K562 (cell line): ENCODE results near the gene SSR2. TPM values are rescaled to one million over a fixed set of nuclear protein-coding genes. Genes with fewer than 3 reads are reported as not detected.

Source experiments
- CTBP1 ChIP-seq: fragments of 450-650 bp; IDR thresholded peaks from 2 replicates; pipeline ENCODE4 v1.6.1; 2016; ENCODE audit warnings: borderline replicate concordance
- DACH1 ChIP-seq: fragments of 450-650 bp; IDR thresholded peaks from 2 replicates; pipeline ENCODE4 v1.6.1; 2018; ENCODE audit not compliant: partially characterized antibody
- EHMT2 ChIP-seq: fragments of 450-650 bp; IDR thresholded peaks from 2 replicates; pipeline ENCODE4 v1.6.1; 2018; ENCODE audit warnings: antibody characterized with exemption
- FOXK1 ChIP-seq: sonication (generic); formaldehyde crosslinking; IDR thresholded peaks from 2 replicates; pipeline ENCODE4 v1.8.0; 2022; ENCODE audit warnings: missing genetic modification reagents, mild to moderate bottlenecking, borderline replicate concordance
- NFE2 ChIP-seq: IDR thresholded peaks from 2 replicates; pipeline ENCODE4 v1.6.1; 2014; ENCODE audit warnings: antibody characterized with exemption, low read depth
- NFYB ChIP-seq: IDR thresholded peaks from 2 replicates; pipeline ENCODE4 v1.6.1; 2011; ENCODE audit warnings: mild to moderate bottlenecking, moderate library complexity; ENCODE audit not compliant: insufficient read length; ENCODE audit errors: extremely low read depth
- PCBP1 ChIP-seq: fragments of 200-400 bp; formaldehyde crosslinking; IDR thresholded peaks from 2 replicates; pipeline ENCODE4 v1.6.1; 2018; ENCODE audit warnings: mild to moderate bottlenecking, low read depth, low read length; ENCODE audit not compliant: poor library complexity, severe bottlenecking
- POLR2A ChIP-seq: fragments of 450-650 bp; conservative IDR thresholded peaks from 2 replicates; pipeline ENCODE4 v1.6.1; 2016
- PRPF4 ChIP-seq: fragments of 200-400 bp; formaldehyde crosslinking; IDR thresholded peaks from one replicate; pipeline ENCODE4 v1.6.1; 2017; ENCODE audit warnings: low read length, low read depth, mild to moderate bottlenecking; ENCODE audit not compliant: insufficient read depth, poor library complexity, severe bottlenecking
- SFPQ ChIP-seq: fragments of 200-400 bp; formaldehyde crosslinking; IDR thresholded peaks from 2 replicates; pipeline ENCODE4 v1.6.1; 2017; ENCODE audit warnings: mild to moderate bottlenecking, low read depth, low read length, moderate library complexity
- TARDBP ChIP-seq: fragments of 450-650 bp; IDR thresholded peaks from 2 replicates; pipeline ENCODE4 v1.6.1; 2016
- TFAP4 ChIP-seq: sonication (generic); formaldehyde crosslinking; IDR thresholded peaks from 2 replicates; pipeline ENCODE4 v1.8.0; 2022; ENCODE audit warnings: missing genetic modification reagents, mild to moderate bottlenecking, moderate library complexity, borderline replicate concordance
- ZBTB8A ChIP-seq: fragments of 450-650 bp; IDR thresholded peaks from 2 replicates; pipeline ENCODE4 v1.6.1; 2018; ENCODE audit warnings: mild to moderate bottlenecking, moderate library complexity; ENCODE audit not compliant: partially characterized antibody
- ZKSCAN1 ChIP-seq: fragments of 150-350 bp; IDR thresholded peaks from 2 replicates; pipeline ENCODE4 v1.6.1; 2016; ENCODE audit warnings: low read depth, low read length
- ZNF212 ChIP-seq: fragments of 450-650 bp; formaldehyde crosslinking; IDR thresholded peaks from 2 replicates; pipeline ENCODE4 v1.4.0; 2020; ENCODE audit warnings: mild to moderate bottlenecking
- ZNF311 ChIP-seq: fragments of 250-450 bp; sonication (Bioruptor Pico); IDR thresholded peaks from 2 replicates; pipeline ENCODE4 v1.4.0; 2020; ENCODE audit warnings: mild to moderate bottlenecking, moderate library complexity
- ZNF79 ChIP-seq: fragments of 250-450 bp; sonication (Bioruptor Pico); IDR thresholded peaks from 2 replicates; pipeline ENCODE4 v1.4.0; 2020; ENCODE audit warnings: low read depth, mild to moderate bottlenecking, moderate library complexity
- polyA plus RNA-seq, 8 experiments: library from polyadenylated mRNA; depleted of rRNA in 4 of 8; stranded (reverse) in 5 of 8; unstranded in 3 of 8; fragments of >200 nt; fragmentation: Nextera tagmentation in 2 of 8; fragmentation: Illumina TruSeq in 1 of 8; extraction: Ambion mirVana in 2 of 8; extraction: Trizol in 1 of 8; gene quantifications; 2 replicates each; pipeline versions ENCODE4 v1.2.1 to v1.2.3, GENCODE V29; 2011 to 2014; ENCODE audit warnings: inconsistent platforms in 1 of 8, missing spikeins in 1 of 8
- total RNA-seq, 7 experiments: library from RNA; depleted of rRNA in 6 of 7; stranded (reverse); fragments of >200 nt in 6 of 7; fragmentation: Illumina TruSeq in 2 of 7; extraction: Trizol in 2 of 7; gene quantifications; 2 replicates each; pipeline versions ENCODE4 v1.2.1 to v1.2.3, GENCODE V29; 2011 to 2021; ENCODE audit warnings: low replicate concordance in 1 of 7
- TF ChIP-seq, protein P1 (sequence below): sonication (generic); formaldehyde crosslinking; IDR thresholded peaks from 2 replicates; pipeline ENCODE4 v1.8.0; 2023; ENCODE audit warnings: mild to moderate bottlenecking, missing genetic modification reagents
- TF ChIP-seq, protein P2 (sequence below): sonication (generic); formaldehyde crosslinking; IDR thresholded peaks from 2 replicates; pipeline ENCODE4 v1.8.0; 2022; ENCODE audit warnings: missing genetic modification reagents, mild to moderate bottlenecking, borderline replicate concordance

SSR2 gene
- total and polyA plus RNA-seq, 9 of the 15 experiments (the other 6 are each of a cell fraction or from before 2014, with no cell fraction given), result 161 to 411 (median 240) TPM

DNA sequence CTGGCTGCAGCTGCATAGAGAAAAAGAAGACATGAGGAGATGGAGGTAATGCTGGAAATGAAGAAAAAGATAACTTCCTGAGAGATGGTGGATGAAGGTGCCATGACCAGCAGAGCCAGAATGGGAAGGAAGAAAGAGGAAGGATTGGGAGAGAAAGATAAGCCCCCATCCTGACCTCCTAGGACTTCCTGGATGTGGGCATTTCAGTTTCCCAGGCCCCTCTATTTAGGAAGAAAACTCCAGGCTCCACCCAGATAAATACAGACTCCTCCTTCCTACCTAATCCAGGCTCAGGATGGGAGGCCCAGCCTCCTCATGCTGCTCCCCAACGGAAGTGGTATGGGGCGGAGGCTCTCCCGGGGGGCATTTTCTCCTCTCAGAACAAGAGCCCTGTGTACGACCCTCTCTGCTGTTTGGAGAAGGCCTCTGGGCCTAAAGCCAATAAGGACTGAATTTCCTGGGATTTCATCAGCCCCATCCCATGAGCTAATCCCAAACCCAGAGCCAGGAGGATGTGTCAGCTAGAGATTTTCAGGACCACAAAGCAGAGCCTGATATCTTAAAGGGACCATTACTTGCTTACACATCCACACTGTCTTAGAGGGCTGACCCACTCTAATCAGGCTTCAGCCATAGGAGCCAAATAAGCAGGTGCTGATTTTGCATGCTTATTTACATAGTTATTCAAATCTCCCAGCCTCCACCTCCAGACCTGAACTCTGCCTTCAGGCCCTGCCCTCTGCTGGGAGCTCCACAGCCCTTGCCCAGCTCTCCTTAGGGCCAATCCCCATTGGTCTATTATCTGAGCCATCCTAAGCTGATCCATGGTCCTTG, 37.3 kb downstream of the SSR2 start (continued):
- TF ChIP-seq SFPQ (no peak), ZNF212 (CRISPR knock-in tag) (no peak), CTBP1 (peak; percentile 90), NFYB (no peak), ZKSCAN1 (no peak), NFE2 (no peak), TARDBP (no peak), PCBP1 (no peak), POLR2A (no peak), FOXK1 (CRISPR knock-in tag) (no peak; the same call in 1 of the 2 replicates), TFAP4 (CRISPR knock-in tag) (0 out of 2 replicates have a peak, but pooled peaks have one; percentile 22), DACH1 (no peak), PRPF4 (no peak), ZNF311 (CRISPR knock-in tag) (no peak), EHMT2 (no peak), ZNF79 (no peak), ZBTB8A (no peak)
- TF ChIP-seq, protein P1, sequence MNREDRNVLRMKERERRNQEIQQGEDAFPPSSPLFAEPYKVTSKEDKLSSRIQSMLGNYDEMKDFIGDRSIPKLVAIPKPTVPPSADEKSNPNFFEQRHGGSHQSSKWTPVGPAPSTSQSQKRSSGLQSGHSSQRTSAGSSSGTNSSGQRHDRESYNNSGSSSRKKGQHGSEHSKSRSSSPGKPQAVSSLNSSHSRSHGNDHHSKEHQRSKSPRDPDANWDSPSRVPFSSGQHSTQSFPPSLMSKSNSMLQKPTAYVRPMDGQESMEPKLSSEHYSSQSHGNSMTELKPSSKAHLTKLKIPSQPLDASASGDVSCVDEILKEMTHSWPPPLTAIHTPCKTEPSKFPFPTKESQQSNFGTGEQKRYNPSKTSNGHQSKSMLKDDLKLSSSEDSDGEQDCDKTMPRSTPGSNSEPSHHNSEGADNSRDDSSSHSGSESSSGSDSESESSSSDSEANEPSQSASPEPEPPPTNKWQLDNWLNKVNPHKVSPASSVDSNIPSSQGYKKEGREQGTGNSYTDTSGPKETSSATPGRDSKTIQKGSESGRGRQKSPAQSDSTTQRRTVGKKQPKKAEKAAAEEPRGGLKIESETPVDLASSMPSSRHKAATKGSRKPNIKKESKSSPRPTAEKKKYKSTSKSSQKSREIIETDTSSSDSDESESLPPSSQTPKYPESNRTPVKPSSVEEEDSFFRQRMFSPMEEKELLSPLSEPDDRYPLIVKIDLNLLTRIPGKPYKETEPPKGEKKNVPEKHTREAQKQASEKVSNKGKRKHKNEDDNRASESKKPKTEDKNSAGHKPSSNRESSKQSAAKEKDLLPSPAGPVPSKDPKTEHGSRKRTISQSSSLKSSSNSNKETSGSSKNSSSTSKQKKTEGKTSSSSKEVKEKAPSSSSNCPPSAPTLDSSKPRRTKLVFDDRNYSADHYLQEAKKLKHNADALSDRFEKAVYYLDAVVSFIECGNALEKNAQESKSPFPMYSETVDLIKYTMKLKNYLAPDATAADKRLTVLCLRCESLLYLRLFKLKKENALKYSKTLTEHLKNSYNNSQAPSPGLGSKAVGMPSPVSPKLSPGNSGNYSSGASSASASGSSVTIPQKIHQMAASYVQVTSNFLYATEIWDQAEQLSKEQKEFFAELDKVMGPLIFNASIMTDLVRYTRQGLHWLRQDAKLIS, result 0 out of 2 replicates have a peak, but pooled peaks have one; percentile 50
- TF ChIP-seq, protein P2, sequence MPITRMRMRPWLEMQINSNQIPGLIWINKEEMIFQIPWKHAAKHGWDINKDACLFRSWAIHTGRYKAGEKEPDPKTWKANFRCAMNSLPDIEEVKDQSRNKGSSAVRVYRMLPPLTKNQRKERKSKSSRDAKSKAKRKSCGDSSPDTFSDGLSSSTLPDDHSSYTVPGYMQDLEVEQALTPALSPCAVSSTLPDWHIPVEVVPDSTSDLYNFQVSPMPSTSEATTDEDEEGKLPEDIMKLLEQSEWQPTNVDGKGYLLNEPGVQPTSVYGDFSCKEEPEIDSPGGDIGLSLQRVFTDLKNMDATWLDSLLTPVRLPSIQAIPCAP, result no peak
